Fibroblast of lung (primary cell): ENCODE results near the gene GTSF1L. TPM values are rescaled to one million over a fixed set of nuclear protein-coding genes. Genes with fewer than 3 reads are reported as not detected.
A peak's percentile ranks its signal among the peaks of the same experiment; 100 is the strongest.

Experiments used
- DNase-seq, 2 donors: peaks; one replicate each; pipeline versions ENCODE4 v3.0.0 to v3.0.0-alpha.2; 2010; ENCODE audit warnings: low read depth in 2 of 2
- H2AFZ ChIP-seq: 2 replicates; pipeline ENCODE4 v1.5.1; 2012; ENCODE audit warnings: low read length, control low read depth, inconsistent platforms
- H3K27ac ChIP-seq: 2 replicates; pipeline ENCODE4 v1.5.1; 2011; ENCODE audit warnings: low read length, control low read depth; ENCODE audit not compliant: insufficient read depth
- H3K27me3 ChIP-seq: 2 replicates; pipeline ENCODE4 v1.5.1; 2011; ENCODE audit warnings: mild to moderate bottlenecking, low read length; ENCODE audit not compliant: control insufficient read depth, insufficient read depth
- H3K36me3 ChIP-seq: 2 replicates; pipeline ENCODE4 v1.5.1; 2011; ENCODE audit warnings: low read length; ENCODE audit not compliant: control insufficient read depth, insufficient read depth
- H3K4me1 ChIP-seq: 2 replicates; pipeline ENCODE4 v1.5.1; 2011; ENCODE audit warnings: low read length; ENCODE audit not compliant: control insufficient read depth, insufficient read depth; ENCODE audit errors: extremely low read depth
- H3K4me2 ChIP-seq: 2 replicates; pipeline ENCODE4 v1.5.1; 2011; ENCODE audit warnings: low read length, control low read depth; ENCODE audit not compliant: insufficient read depth; ENCODE audit errors: extremely low read depth
- H3K4me3 ChIP-seq, 4 experiments: fragments of 200-600 bp in 1 of 4; sonication (generic) in 1 of 4; replicated peaks in 1 of 4; 2 replicates each; pipeline ENCODE4 v1.5.1; 2011 to 2016; ENCODE audit warnings: low read length in 4 of 4, low read depth in 3 of 4, mild to moderate bottlenecking in 3 of 4, control low read depth in 2 of 4, inconsistent platforms in 1 of 4, mixed read lengths in 1 of 4; ENCODE audit not compliant: insufficient read depth in 1 of 4; ENCODE audit errors: control extremely low read depth in 1 of 4
- H3K79me2 ChIP-seq: 2 replicates; pipeline ENCODE4 v1.5.1; 2012; ENCODE audit warnings: mild to moderate bottlenecking, low read length, inconsistent platforms; ENCODE audit not compliant: control insufficient read depth, insufficient read depth
- H3K9ac ChIP-seq: 2 replicates; pipeline ENCODE4 v1.5.1; 2011; ENCODE audit warnings: mild to moderate bottlenecking, low read length, control low read depth; ENCODE audit not compliant: insufficient read depth
- H3K9me3 ChIP-seq: 2 replicates; pipeline ENCODE4 v1.5.1; 2012; ENCODE audit warnings: low read depth, low read length; ENCODE audit not compliant: control insufficient read depth, insufficient read depth
- H4K20me1 ChIP-seq: 2 replicates; pipeline ENCODE4 v1.5.1; 2011; ENCODE audit warnings: low read length; ENCODE audit not compliant: control insufficient read depth, insufficient read depth; ENCODE audit errors: extremely low read depth
- EZH2 ChIP-seq: IDR thresholded peaks from 2 replicates; pipeline ENCODE4 v1.5.1; 2012; ENCODE audit warnings: low read length, control low read depth, mild to moderate bottlenecking; ENCODE audit errors: missing control alignments
- polyA plus RNA-seq, 2 donors: library from polyadenylated mRNA; depleted of rRNA in 1 of 2; stranded (reverse) in 1 of 2; unstranded in 1 of 2; fragments of >200 nt; gene quantifications; 2 replicates each; pipeline ENCODE4 v1.2.1, GENCODE V29; 2011 to 2012; ENCODE audit warnings: missing spikeins in 1 of 2
- total RNA-seq: library from RNA; depleted of rRNA; stranded (reverse); fragments of >200 nt; gene quantifications from 2 replicates; pipeline ENCODE4 v1.2.1, GENCODE V29; 2014
- TF ChIP-seq, protein P1 (sequence below), 2 donors: IDR thresholded peaks in 1 of 2; conservative IDR thresholded peaks in 1 of 2; 1 replicate in 1 of 2; 2 replicates in 1 of 2; pipeline ENCODE4 v1.5.1; 2011 to 2012; ENCODE audit warnings: low read length in 2 of 2, control low read depth in 1 of 2, inconsistent platforms in 1 of 2, low read depth in 1 of 2, mild to moderate bottlenecking in 1 of 2

GTSF1L gene
- total and polyA plus RNA-seq, 2 donors (not counting 1 experiment from before 2014, with no cell fraction given): not detected

DNA sequence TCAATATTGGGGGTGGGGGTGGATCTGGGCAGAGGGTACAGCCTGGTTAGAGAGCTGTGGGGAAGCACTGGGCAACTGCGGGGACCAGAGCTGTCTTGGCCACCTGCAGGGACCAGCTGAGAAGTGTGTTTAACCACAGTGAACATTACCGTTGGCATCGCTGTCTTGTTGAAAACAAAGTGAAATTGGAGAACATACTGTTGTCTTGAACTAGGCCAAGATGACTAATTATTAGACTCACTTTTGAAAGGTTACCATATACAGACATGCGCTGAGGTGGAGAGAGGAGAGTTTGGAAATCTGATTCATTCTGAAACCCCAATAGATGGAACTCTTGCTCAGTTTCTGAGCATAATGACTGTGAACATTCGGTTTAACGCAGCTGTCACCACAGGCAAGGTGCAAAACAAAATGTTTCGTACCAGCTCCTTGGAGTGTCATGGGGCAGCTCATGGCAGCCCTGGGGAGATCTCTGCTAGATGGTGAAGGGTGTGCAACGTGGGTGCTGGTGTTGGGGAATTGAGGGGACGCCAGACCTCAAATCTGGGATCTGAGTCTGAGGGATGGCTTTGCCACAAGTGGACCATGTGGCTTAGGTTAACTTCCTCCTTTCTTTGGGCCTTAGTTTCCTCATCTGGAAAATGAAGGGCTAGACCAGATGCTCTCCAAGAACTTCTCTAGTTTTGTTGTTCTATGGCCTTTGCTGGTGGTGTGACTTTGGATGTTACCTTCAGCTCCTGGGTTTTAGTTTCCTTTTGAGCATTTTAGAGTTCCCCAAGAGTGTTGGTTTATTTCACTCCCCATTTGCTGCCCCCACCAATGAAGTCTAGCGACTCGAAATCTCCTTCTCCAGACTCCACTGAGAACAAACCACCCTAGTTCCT is 24.6 kb upstream of the GTSF1L start:
- peak overlapping the region; percentile 23 for H3K27ac ChIP-seq

DNA sequence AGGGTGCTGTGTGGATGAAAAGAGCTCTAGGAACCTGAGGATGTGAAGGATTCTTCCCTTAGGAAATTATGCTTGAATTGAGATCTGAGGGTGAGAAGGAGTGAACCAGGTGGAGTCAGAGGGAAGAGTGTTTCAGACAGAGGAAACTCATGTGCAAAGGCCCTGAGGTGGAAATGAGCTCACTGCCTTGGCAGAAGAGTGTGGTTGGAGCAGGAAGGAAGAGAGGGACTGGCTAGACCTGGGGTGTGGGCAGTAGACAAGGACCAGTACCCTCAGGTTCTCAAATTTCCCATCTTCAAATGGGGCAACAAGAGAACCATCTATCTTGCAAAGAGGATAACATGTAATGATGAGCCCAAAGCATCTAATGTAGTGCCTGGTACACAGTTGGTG is 24.0 kb upstream of the GTSF1L start:
- no peak overlapping the region for H3K4me2 ChIP-seq
- no peak for DNase-seq
- H4K20me1 ChIP-seq: no peaks in the 10 kb centered on the region
- no peaks in the 10 kb centered on the region for H3K27me3 ChIP-seq
- no peaks in the 10 kb centered on the region for H3K79me2 ChIP-seq
- H3K4me3 ChIP-seq: no peak overlapping the region
- no peak overlapping the region for H3K9ac ChIP-seq
- H3K9me3 ChIP-seq: no peaks in the 10 kb centered on the region
- H3K4me1 ChIP-seq: peaks cover 13% of the 10 kb centered on the region
- H2AFZ ChIP-seq: no peak overlapping the region
- H3K36me3 ChIP-seq: no peaks in the 10 kb centered on the region
- no peak overlapping the region for H3K27ac ChIP-seq
- no peak for TF ChIP-seq EZH2
- TF ChIP-seq, protein P1, sequence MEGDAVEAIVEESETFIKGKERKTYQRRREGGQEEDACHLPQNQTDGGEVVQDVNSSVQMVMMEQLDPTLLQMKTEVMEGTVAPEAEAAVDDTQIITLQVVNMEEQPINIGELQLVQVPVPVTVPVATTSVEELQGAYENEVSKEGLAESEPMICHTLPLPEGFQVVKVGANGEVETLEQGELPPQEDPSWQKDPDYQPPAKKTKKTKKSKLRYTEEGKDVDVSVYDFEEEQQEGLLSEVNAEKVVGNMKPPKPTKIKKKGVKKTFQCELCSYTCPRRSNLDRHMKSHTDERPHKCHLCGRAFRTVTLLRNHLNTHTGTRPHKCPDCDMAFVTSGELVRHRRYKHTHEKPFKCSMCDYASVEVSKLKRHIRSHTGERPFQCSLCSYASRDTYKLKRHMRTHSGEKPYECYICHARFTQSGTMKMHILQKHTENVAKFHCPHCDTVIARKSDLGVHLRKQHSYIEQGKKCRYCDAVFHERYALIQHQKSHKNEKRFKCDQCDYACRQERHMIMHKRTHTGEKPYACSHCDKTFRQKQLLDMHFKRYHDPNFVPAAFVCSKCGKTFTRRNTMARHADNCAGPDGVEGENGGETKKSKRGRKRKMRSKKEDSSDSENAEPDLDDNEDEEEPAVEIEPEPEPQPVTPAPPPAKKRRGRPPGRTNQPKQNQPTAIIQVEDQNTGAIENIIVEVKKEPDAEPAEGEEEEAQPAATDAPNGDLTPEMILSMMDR (conservative IDR thresholded peaks at IDR 0.05 in 1 of 2, IDR thresholded peaks at IDR 0.05 in 1 of 2; ENCODE audit: low read depth in 1 of 2, low read length in 2 of 2): no peak

More for the DNA sequence above, 24.6 kb upstream of the GTSF1L start:
- Histone ChIP-seq H3K4me1 (peaks cover 13% of the 10 kb centered on the region), H3K4me2 (no peak overlapping the region), H3K27me3 (no peaks in the 10 kb centered on the region), H3K9ac (no peak overlapping the region), H2AFZ (no peak overlapping the region), H3K4me3 (no peak overlapping the region), H3K9me3 (no peaks in the 10 kb centered on the region), H3K36me3 (no peaks in the 10 kb centered on the region), H3K79me2 (no peaks in the 10 kb centered on the region), H4K20me1 (no peaks in the 10 kb centered on the region)
- TF ChIP-seq, protein P1 (conservative IDR thresholded peaks at IDR 0.05 in 1 of 2, IDR thresholded peaks at IDR 0.05 in 1 of 2; ENCODE audit: low read depth in 1 of 2, low read length in 2 of 2): peak in 1 of 2 donors; percentile 8
- no peak for TF ChIP-seq EZH2
- DNase-seq: peak; percentile 93

DNA sequence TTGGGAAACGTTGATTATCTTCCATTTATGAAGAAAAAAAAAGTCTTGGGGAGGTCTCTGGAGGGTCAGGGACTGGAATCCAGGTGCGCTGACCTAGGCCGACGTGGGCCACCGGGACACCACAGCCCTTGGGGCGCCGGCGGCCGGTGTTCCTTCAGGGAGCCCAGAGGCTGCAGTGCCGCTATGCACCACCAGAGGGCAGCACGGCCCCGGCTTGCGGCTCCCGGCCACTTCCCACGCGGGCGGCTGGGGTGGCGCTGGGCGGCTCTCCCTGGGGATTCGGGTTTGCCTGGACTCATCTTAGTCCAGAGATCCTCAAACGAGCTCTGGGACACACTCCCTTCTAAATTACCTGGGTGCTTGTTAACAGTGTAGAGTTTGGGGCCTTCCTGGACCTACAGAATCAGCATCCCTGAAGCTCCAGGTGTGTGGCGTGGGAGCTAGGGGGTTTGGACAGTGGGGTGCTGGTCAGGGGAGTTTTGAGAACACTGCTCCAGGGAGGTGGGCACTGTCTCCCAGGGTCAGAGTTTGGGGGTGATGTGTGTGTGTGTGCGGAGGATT is 23.0 kb upstream of the GTSF1L start:
- Histone ChIP-seq H3K27ac (no peak overlapping the region), H2AFZ (no peak overlapping the region), H3K79me2 (no peaks in the 10 kb centered on the region), H3K36me3 (no peaks in the 10 kb centered on the region), H3K4me2 (no peak overlapping the region), H3K9ac (no peak overlapping the region), H3K27me3 (no peaks in the 10 kb centered on the region), H3K4me1 (peaks cover 13% of the 10 kb centered on the region), H4K20me1 (no peaks in the 10 kb centered on the region), H3K9me3 (no peaks in the 10 kb centered on the region), H3K4me3 (no peak overlapping the region)
- DNase-seq: peak; percentile 39 to 47
- TF ChIP-seq, protein P1 (conservative IDR thresholded peaks at IDR 0.05 in 1 of 2, IDR thresholded peaks at IDR 0.05 in 1 of 2; ENCODE audit: low read depth in 1 of 2, low read length in 2 of 2): peak; percentile 95 to 96
- no peak for TF ChIP-seq EZH2
